NCI-H345 treated with DMSO at 0.1 percent for 48 hours (cell line): Measurements from ENCODE around the gene IL20.
A peak's percentile ranks its signal among the peaks of the same experiment; 100 is the strongest.

Source experiments
- DNase-seq: peaks from one replicate; lab custom pipeline; 2025; ENCODE audit not compliant: unreplicated experiment; lab: John Stamatoyannopoulos, UW

Gene IL20

DNA sequence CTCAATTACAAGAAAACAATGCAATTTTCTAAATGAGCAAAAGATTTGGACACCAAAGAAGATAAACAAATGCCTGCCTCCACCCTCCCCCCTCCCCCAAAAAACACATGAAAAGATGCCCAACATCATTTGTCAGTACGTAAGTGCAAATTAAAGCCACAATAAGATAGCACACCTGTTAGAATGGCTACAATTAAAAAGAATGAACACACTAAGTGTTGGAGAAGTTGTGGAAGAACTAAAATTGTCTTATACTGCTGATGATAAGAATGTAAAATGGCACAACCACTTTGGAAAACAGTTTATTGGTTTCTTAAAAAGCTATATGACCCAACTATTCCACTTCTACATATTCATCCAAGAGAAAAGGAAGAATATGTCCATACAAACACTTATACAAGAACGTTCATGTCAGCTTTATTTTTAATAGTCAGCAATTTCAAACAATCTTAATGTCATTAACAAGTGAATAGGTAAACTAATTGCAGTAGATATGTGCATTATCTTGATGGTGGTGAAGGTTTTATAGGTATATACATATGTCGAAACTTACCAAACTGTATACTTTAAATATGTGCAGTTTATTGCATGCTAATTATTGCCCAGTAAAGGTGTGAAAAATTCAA is 10.4 kb downstream of the IL20 start:
- DNase-seq: no peak

DNA sequence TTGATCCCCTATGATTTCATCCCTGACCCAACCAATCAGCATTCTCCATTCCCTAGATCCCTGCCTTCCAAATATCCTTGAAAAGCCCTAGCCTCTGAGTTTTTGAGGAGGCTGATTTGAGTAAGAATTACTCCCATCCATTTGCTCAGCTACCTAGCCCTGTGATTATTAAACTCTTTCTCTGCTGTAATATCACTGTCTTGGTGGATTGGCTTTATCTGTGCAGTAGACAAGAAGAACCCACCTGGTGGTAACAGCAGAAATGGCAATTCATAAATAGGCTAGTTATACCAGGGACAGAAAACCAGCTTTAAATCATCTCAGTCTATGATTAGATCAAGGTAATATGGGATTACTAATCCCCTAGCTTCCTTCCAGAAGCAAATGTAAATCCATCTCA is 13.0 kb downstream of the IL20 start:
- DNase-seq: no peak

DNA sequence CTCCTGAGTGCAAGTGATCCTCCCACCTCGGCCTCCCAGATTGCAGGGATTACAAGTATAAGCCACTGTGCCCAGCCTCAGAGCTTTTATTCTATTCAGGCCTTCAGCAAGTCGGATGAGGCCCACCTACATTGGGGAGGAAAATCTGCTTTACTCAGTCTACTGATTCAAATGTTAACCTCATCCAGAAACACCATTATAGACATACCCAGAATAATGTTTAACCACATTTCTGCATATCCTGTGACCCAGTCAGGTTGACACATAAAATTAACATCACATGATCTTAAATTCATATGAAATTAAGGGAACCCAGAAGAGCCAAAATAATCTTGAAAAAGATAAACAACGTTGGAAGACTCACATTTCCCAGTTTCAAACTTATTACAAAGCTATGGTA is 14.9 kb downstream of the IL20 start:
- no peak for DNase-seq

DNA sequence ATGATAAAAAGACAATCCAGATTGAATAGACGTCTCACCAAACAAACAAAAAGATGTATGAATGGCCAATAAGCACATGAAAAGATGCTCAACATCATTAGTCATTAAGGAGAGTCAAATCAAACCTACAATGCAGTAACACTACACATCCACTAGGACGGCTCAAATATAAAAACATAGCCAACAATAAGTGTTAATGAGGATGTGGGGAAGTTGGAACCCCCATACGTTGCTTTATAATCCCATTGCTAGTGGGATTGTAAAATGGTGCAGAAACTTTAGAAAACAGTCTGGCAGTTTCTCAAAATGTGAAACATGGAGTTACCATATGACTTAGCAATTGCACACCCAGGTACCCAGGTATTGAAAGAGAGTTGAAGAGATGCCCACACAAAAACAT is 17.1 kb downstream of the IL20 start:
- DNase-seq: no peak

DNA sequence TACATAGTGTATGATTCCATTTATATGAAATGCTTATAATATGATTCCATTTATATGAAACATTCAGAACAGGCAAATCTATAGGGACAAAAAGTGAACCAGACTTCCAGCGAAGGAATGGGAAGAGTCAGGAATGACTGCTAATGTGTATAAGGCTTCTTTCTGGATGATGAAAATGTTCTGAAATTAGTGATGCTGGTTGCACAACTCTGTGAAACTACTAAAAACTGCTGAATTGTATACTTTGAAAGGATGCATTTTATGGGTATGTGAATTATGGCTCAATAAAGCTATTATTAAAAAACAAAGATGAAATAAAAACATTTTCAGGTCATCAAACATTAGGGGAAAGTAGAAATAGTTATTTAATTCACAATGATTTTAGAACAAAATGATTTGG is 17.7 kb downstream of the IL20 start:
- no peak for DNase-seq

DNA sequence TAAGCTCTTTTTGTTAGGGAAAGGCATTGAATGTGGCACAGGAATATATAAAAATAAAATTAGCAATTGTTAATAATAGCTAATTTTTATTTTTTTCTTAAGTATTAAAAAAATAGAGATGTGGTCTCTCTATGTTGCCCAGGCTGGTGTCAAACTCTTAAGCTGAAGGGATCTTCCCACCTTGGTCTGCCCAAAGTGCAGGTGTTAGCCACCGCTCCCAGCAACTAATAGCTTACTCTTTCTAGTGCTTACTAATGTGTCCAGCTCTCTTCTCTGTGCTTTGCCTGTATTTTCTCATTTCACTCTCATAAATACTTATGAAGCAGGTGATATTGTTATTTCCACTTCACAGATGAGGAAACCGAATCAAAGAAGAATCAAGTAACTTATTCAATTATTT is 18.5 kb downstream of the IL20 start:
- DNase-seq: no peak

DNA sequence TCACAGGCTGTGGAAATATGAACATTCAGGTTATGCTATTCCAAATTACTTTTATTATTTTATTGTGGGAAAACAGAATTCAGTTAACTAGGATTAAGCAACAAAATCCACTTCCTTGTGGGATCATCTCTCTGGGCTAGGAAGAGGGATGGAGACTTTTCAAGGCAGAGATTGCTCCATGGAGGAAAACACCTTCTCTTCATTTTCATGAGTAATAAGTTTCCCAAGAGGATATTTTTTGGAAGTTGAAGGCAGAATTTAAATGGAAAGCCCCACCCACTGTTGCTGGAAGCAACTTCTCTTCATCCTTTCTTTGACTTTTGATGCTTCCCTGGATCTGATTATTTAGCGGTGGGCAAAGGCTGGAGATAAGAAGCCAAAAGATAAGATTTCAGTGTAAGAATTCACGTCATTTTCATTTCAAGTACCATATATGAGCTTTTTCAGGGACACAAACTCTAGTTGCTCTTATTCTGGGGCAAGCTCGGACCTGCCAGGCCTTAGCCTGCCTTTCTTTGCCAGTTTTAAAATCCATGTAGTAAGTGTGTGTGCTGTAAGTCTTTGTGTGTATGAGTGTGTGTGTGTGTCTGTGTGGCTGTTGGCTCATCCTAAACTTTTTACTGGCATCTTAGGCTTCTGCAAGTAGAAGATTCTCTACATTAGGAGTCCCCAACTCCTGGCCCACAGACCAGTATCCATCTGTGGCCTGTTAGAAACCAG is 20.1 kb downstream of the IL20 start:
- no peak for DNase-seq

DNA sequence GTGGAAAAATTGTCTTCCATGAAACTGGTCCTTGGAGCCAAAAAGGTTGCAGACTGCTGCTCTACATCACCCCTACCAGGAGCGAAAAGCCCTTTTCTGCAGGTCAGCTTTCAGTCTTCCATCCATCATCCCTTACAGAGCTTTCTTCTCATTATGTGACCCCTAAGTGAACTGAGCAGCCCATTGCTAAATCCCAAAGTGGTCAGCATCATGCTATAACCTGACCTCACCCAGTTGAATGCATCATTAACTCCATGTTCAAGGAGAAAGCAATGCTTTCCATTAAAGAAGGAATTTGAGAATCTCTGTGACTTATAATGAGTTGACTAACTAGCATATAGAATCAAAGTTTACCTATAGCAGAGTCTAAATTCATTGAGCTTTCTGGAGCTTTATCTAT is 21.4 kb downstream of the IL20 start:
- DNase-seq: no peak

DNA sequence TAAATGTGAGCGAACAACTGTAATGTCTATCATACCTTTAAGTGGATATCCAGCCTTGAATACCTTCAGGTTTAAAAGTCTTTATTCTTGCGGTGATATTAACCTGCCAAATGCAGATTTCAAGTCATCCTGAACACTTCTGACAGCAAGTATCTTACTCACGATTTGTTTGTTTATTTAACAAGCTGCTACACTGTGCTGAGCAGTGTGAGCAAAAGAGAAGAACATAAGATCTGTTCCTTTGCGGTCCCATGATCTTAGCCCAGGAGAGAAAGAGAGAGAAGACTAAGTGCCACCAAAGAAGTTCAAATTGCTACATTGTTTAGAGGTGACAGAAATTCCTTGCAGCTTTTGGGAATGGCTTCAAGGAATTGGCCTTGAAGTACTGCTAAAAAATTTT is 22.3 kb downstream of the IL20 start:
- DNase-seq: no peak

DNA sequence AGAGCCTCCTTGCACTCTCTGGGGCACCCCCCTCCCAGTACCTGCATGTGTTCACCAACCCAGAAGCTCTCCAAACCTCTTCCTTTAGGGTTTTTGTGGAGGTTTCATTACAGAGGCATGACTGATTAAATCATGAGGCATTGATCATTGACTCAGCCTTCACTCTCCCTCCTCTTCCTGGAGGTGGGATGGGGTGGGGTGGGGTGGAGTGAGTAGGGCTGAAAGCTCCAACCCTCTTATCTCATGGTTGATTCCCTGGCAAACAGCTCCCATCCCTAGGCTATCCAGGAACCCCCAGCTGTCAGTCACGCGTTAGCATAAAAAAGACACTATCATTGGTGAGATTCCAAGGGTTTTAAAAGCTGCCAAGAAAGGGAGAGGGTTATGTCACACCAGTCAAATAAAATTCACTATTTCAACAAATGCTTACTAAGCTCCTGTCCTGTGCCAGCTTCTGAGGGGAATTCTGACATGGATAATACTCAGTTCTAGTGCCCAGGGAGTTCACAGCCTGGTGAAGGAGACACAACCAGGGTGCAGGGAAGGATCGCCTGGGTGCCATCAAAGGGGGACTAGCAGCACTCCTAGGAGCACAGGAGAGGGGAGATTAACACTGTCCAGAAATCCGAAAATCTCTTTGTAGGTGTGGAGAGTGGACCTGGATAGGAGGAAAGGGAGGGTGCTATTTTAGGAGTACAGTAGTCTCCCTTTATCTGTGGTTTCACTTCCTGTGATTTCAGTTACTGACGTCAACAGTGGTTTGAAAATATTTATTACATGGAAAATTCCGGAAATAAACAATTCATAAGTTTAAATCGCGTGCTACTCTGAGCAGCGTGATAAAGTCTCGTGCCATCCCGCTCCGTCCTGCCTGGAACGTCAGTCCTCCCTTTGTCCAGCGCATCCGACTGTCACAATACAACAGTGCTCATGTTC is 25.0 kb downstream of the IL20 start:
- DNase-seq: no peak

DNA sequence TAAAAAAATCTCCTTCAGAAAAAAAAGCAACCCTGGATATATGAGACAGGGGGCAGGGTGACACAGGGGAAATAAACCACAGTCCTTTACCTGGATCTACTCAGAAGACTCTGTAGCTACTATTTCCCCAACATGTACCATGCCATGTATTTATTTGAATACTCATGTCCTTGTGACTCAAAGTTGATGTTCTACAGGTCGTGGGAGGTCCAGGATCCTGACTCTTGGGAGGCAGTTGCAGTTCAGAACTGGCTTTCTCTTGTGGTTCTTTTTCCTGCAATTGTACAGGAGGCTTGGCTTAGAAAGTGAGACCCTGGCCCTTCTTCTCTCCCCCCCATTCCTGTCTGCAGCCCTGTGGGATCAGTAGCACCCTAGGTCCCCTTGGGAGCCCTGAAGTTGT is 26.0 kb downstream of the IL20 start:
- no peak for DNase-seq

DNA sequence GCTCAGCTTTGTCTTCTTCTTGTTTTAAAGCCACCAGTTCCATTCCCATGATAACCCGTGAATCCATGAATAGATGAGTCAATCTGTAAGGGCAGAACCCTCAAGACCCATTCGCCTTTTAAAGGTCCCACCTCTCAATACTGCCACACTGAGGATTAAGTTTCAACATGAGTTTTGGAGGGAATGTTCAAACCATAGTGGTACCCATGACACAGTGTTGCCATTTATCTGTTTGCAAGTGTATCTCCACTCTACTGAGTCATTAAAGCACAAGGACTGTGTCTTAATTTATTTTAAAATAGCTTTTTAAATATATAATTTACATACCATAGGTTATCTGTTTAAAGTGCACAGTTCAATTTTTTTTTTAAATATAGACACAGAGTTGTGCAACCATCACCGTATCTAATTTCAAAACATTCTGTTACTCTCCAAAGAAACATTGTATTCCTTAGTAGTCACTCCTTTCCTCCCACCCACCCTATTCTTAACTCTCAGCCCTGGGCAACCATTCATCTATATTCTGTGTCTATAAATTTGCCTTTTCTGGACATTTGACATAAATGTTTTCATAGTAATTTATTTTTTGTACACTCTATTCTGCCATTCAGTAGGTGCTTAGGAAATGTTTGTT is 27.0 kb downstream of the IL20 start:
- no peak for DNase-seq

DNA sequence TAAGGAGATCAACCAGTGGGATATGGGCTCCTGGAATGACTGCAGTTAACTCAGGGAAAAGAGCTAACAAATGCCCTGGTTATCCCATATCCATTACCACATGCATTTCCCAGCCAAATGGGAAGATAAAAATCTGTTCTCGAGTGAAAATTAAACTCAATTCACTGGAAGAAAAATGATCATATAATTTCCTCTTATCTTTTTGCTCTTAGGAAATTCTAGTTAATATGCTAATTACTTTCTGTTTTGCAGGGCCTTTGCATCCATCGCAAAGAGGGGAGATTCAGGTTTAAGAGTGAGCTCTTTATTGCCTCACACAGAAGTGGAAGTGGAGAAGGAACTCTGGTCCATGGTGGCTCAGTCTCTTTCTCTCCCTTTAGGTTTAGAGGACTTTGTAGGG is 28.0 kb downstream of the IL20 start:
- DNase-seq: no peak

DNA sequence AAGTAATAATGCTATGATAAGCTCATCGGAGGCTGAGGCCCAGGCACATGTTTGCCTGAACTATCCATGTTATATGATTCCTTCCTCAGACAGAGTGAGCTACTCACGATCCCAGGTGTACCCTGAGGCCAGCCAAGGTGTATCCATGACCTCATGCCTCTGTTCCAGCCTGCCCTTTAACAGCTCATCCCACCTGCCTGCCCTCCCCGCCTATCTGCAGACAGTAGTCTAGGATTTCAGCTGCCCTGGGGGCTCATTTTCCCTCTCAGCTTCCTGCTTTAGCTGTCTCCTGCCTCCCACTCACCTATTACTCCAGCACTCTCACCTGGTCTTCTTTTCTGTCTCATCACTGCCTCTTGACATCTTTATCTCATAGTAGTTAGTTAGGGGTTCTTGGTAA is 29.9 kb downstream of the IL20 start:
- DNase-seq: peak; percentile 39

DNA sequence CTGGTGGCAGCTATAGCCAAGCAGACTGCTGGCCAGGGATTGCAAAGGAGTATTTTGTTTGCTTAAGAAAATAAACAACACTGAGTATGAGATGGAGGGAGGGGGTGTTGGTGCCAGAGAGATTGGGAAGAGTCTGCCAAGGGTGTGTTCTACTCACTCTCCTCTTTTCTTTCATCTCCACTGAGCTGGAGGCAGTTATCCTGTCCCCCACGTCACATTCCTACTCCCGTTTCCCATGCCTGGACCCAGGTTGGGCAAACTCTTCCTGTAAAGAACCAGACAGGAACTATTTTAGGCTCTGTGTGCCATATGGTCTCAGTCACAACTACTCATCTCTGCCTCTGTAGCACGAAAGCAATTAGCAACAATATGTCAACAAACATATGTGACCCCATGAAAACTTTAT is 30.4 kb downstream of the IL20 start:
- peak; percentile 34 for DNase-seq

DNA sequence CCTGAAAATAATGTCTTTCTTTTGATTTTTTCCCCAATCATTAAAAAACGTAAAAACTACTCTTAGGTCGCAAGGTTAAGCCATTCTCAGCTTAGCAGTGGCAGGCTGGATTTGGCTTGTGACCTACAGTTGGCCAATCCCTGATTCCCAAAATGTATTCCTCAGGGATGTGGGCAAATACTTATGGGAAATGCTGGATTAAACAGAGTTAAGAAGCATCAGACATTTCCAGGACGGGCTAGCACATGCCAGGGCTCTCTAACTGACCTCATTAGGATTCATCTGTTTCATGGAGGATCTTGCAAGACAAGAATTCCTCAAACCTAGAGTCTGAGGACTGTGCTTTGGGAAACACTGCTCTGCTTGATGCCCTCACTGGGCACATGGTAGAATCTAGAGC is 30.8 kb downstream of the IL20 start:
- no peak for DNase-seq

DNA sequence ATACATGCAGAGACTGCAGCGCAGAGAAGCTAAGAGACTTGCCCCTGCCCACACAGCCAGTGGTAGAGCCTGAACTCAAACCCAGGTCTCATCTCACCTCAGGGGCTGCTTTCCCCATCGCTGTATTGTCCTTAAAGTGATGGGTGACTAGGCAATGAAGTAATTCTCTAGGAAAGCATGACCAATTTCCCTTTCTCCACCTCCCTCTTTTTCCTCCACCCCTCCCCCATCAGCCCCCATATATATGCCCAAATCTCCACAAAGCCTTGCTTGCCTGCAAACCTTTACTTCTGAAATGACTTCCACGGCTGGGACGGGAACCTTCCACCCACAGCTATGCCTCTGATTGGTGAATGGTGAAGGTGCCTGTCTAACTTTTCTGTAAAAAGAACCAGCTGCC is 31.8 kb downstream of the IL20 start, which contains the start of gene IL24:
TSS of gene IL24 (plus strand) at position 269 of the 400 bp plus-strand sequence. CDS start 390 bp downstream, outside the sequence.
- no peak for DNase-seq

DNA sequence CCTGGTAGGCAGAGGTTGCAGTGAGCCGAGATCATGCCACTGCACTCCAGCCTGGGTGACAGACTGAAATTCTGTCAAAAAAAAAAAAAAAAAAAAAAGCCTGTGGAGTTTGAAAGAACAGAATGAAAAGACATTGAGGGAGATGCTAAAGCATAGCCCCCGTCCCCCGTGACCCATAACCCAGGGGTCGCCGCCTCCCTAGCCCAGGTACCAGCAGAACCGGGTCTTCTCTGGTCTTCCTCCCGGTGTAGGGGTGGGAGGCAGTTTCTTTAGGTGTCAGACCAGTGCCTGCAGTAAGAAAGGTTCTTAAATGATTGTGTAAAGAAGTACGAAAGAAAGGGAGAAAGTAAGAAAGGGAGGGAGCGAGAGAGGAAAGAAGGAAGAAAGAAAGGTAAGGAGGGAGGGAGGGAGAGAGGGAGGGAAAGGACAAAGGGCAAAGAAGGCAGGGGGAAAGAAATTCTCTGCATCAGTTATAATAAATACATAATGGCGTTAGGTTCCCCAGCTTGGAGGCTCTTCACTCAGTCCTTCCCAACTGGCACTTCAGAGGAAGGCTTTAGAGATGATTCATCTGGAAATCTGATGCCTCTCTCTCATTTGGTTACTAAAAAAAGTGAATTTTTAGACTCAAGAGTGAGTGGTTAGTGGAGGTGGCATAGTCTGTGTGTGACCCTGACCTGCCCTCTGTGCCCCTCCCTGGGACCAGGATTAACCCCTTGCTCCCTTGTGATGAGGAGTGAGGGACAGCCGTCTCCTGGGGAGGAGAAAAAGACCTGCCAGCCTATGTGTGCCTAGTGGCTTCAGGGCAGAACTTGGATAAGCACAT is 32.9 kb downstream of the IL20 start:
- no peak for DNase-seq

DNA sequence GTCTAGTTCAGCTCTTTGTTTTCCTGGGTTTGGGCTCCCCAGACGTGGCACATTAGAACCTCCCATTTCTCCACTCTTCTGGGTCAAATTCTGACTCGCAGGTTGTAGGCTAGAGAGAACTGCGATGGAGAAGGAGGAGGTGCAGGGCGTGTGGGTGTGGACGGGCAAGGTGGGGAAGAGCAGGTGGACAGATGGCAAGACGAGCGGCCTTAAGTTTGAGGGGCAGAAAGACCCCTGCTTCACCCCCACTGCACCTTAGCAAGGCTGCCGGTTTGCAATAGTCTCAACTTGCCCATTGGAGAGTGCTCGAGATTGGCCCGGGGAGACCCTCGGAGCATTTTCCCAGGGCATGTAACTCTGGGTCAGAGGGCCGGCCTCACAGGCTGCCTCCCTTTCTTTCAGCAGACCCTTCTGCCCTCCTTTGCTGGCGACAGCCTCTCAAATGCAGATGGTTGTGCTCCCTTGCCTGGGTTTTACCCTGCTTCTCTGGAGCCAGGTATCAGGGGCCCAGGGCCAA is 33.5 kb downstream of the IL20 start:
- no peak for DNase-seq

DNA sequence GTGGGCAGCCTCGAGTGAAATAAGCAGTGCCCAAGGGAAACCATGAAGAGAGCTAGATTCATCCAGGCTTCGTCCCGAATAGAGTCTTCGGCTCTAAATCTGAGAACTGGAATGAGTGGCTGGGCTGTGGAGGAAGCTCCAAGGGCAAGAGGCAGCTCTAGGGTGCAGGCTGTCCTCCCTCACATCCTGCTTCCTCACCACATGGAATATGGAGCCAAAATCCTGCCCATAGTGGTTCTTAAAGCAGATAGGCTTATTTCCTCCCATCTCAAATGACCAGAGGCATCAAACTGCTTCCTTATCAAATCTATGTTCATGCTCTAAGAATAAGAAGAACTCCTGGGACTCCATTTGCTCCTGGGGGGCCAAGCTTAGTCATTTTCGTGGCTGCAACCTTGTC is 34.3 kb downstream of the IL20 start:
- no peak for DNase-seq
